SK-N-DZ (cell line): ENCODE results near the gene GRHL1.
A peak's percentile ranks its signal among the peaks of the same experiment; 100 is the strongest.

Source experiments
- DNase-seq: peaks from one replicate; pipeline ENCODE4 v3.0.0-alpha.2; 2015; ENCODE audit warnings: low spot score

GRHL1 gene

DNA sequence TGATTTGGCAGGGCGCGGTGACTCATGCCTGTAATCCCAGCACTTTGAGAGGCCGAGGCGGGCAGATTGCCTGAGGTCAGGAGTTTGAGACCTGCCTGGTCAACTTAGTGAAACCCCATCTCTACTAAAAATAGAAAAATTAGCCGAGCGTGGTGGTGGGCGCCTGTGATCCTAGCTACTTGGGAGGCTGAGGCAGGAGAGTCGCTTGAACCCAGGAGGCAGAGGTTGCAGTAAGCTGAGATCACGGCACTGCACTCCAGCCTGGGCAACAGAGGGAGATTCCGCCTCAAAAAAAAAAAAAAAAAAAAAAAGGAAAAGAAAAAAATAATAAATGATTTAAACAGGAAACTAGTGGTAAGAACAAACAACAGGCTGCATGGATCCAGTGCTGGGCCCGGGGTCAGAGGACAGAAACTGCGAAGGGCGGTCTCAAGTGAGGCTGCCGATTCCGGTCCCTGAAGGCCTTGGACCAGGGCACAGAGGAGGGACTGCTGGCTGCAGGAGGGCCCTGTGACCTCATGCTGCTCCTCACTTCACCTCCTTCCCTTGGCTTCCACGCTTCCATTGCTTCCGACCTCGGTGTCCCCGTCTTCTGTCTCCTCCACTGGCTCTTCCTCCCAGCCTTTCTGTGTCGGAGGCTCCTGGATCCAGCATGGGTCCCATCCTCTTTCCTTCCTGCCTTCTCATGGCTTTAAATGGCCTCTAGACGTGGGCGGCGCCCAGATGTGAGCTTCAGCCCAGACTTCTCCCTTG is 2.1 kb upstream of the GRHL1 start:
- DNase-seq: no peak

DNA sequence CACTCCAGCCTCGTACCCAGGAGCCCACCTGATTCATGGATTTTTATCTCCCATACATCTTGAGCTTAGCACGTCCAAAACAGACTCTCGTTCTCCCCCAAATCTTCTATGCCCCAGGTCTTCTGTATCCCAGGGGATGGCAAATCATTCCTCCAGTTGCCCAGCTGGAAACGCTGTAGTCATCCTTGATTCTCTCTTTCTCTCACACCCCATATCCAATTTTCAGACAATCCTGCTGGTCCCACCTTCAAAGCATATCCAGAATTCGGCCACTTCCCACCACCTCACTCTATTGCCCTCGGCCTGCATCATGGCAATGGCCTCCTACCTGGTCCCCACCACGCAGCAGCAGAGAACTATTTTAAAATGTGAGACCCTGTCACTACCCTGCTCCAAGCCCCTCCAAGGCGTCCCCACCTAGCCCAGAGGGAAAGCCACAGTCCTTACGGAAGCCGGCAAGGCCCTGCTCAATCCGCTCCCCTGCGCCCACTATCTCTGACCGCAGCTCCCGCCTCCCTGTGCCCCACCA is 1.4 kb upstream of the GRHL1 start:
- DNase-seq: no peak

DNA sequence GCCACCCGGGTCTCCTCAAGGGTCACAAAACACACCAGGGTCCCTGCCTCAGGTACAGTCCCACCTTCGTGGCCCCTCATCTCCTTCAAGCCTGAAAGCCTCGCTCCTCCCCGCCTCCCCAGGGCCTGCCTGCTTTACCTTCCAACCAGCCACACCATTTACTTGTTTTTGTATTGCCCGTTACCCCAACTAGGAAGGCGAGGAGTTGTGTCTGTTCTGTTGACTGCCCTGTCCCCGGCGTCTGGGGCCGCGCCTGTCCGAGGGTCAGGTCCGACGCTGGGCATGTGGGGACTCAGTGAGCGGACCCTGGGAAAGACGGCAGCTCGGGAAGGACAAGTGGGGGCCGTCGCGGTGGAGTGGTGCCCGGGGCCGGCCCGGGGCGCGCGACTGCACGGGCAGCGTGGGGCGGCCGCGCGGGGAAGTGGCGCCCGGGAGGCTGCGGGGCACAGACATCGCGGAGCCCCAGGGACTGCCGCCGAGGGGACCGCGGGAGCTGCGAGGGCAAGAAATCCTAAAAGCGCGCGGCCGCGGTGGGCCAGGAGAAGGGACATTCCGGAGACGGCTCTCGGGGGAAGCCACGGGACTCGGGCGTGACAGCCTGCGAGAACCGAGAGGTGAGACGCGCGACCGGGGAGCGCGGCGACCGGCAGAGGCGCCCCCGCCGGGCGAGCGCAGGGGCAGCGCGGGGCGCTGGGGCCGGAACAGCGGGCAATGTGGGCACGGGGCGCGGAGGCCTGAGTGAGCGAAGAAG is 797 bp upstream of the GRHL1 start:
- DNase-seq: peak; percentile 30

DNA sequence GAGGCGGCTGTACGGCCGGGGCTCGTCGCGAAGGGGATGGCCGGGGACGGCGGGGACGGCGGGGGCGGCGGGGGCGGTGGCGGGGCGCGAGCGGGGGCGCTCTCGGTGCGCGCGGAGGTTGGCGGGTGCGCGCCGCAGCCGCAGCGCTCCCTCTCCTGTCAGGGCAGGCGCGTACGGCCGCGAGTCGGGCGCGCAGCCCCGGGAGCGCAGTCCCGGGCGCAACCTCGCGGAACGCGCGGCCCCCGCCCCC is 296 bp upstream of the GRHL1 start:
- DNase-seq: no peak

DNA sequence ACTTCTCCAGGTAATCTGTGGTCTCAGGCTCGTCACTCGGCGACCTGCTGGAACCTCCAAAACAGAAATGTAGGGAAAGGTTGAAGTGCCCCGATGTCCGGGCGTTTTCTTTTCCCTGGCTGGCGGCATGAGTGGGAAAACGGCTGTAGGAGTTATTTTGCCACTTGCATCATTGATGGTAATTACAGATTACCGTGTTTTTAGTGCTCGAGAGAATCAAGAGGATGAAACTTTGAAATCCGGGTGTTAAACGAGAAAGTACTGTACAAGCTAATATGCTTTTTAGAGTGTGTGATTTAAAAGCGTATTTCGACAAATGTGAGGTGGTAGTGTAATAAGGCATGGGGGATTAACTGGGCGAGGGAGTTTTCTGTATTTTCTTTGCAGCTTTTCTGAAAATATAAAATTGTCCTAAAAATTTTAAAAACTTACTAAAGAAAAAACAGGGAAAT is 819 bp downstream of the GRHL1 start:
- no peak for DNase-seq

DNA sequence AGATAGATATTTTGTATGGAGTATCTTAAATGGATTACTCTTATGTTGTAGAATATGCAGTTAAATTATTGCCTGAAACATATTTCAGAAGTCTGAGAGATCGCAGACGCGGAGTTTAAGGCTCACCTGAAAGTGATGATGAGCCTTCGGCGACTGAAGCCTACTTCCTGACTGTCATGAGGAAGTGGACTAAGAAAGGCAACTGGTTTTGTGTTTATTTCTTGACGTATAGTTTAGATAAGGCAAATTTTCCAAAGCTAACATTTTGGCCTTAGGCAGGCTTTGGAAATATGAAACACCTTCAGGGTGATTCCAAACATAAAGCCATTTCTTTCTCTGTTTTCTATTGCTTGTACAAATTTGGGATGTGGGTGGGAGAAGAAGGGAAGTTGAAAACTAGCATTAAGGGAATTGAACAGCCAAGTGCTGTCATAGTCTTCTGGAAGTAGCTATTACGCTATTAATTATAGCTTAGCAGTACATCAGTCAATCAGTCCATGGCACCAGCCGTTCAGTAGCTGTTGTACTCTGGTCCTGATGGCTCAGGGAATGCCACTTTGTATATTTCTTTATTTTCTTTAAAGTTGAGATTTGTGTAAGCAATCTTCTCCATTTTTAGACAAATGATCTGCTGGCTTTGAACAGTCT is 1.5 kb downstream of the GRHL1 start:
- DNase-seq: no peak

DNA sequence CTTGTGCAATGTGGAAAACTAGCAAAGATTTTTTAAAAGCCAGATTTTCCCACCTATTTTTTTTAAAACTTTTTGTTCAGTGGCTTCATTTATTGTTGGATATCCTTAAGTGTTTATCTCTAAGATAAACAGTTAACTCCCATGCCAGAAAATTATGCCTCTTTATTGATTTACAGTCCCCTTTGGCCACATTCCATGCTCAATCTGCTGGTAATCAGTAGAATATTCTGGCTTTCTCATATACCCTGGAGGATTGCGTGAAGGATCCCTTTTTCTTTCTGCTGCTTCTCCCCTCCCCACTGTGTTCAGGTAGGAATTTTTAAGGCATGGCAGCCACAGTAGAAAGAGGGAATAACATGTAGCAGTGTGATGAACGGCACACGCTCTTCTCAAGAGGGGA is 2.6 kb downstream of the GRHL1 start:
- DNase-seq: no peak

DNA sequence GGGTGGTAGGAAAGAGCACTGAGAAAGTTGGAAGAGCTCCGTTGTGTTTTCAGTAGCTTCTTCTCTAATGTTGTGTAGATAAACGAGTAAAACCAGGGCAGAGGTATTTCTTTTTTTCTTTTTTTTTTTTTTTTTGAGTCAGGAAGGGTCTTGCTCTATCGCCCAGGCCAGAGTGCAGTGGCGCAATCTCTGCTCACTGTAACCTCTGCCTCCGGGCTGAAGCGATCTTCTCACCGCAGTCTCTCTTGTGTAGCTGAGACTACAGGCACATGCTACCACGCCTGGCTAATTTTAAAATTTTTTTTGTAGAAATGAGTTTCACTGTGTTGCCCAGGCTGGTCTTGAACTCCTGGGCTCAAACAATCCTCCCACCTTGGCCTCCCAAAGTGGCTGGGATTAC is 6.6 kb downstream of the GRHL1 start:
- DNase-seq: no peak

DNA sequence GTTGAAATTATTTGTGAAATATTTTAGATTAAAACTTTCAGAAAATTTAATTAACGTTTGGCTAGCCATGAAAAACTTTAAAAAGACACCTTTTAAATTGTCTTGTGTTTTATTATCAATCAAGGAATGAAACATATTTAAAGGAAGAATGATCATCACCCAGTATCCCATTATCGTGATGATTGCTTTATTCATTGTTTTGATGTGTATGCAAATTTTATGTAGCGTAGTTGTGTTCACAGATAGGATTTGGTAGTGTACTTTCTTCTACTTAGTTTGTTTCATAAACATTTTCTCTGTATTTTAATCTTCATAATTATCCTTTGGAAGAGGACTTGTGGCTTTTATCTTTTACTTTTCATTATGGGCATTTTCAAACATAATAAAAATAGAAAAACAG is 7.8 kb downstream of the GRHL1 start:
- no peak for DNase-seq

DNA sequence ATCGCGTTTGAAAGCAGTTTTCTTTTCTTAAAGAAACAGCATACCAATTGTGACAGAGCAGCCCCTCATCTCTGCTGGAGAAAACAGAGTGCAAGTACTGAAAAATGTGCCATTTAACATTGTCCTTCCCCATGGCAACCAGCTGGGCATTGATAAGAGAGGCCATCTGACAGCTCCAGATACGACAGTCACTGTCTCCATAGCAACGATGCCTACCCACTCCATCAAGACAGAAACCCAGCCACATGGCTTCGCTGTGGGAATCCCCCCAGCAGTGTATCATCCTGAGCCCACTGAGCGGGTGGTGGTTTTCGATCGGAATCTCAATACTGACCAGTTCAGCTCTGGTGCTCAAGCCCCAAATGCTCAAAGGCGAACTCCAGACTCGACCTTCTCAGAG is 9.5 kb downstream of the GRHL1 start:
- no peak for DNase-seq

DNA sequence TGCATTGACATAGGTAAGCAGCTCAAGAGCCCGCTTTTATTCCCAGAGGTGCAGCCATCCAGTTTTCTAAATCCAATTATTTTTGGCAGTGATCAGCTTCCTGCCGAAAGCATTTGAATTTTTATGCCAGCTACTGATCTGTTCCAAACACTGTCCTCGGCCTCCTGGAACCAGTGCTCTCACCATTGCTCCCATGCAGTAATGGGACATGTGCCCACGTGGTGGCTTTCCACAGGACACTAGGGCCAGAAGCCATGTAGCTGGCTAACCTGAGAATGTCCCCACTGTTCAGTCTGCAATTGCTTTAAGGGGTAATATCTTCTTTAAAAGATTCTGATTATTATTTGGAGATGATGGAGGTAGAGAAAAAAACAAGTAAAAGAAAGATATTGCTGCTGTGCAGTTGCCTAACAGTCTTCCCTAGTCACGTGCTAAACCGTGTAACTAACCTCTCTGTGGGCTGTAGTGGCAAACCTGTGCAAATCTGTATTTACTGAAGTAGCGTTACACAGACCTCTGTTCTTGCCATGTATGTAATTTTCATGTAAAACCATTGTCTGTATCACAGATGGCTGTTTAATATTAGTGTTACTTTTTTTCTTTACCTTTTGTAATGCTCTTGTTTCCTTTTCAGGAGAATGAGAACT is 13.0 kb downstream of the GRHL1 start:
- DNase-seq: no peak

DNA sequence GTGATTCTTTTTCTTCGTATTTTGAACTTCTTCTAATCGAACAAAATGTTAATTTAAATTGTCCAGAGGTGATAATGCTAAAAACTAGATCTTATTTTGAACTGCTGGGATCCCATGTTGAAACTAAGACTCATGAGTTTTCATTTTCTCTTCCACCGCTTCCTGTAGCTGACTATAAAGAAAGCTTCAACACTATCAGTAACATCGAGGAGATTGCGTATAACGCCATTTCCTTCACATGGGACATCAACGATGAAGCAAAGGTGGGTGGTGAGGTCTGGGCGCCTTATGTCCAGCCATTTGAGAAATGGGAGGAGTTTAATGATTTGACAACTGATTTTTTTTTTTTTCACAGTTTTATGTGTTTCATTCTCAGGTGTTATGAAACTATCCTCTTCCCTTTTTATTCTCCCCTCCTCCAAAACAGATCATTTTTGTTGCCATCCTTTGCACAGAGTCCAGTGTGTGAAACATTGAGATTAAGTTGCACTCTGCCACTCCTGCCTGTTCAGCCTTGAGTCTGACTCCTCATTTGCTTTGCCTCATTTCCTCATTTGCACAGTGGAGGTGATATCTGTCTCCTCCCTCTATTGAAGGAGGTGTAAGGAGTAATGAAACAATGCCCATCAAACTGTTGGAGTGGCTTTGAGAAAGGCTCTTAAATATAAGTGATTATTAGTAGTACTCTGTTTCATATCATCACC is 13.8 kb downstream of the GRHL1 start:
- no peak for DNase-seq

DNA sequence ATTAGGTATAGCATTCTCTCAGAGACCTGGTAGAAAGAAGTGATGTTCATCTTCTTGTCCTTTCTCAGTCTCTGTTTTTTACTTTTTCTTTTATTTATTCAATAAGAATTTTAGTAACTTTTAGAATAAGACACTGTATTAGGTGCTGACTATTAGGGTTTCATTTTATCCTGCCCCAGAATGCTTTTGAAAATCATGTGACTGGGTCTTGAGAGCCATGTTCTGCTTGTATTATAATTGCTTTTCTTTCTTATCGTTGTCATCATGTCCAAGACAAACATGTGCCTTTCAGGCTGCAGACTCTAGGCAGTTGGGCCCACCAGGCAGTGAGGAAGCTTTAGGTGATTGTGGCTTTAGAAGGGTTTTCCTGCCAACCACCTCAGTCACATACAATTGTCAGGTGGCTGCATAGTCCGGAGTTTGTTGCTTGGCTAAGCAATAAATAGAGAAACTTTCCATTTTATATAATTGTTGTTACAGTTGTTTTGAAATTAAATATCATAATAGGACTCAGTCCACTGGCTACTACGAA is 15.1 kb downstream of the GRHL1 start:
- DNase-seq: no peak

DNA sequence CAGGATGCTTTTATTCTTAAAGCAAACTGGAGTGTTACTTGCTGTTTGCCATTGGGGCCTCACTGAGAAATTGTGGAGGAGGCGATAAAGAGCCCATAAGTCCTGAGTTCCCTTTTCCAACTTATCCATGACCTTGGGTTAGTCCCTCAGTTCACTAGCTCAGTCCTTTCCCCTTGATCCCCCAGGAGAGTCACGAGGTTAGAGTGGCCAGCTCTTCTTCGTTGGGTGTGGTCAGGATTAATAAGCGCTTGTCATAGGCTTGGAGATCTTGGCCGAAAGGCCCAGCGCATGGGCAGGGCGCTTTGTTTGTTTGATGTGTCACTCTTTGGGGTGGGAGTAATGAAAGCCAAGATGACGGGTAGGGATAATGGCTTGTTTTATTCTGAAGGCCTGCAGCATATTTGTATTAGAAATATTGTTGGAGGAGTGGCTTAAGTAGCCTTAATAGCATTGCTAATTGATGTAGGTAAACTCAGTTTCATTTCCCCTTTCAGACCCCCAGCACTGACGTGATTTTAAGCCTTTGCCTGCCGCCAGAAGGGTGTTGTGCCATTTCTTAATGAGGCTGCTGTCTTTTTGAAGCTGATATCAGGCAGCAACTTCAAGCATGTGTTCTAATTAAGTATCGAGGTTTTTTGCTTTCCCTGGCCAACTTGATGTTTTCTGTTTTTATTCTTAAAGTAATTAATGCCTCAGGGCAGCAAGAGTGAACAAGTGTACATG is 15.7 kb downstream of the GRHL1 start:
- no peak for DNase-seq

DNA sequence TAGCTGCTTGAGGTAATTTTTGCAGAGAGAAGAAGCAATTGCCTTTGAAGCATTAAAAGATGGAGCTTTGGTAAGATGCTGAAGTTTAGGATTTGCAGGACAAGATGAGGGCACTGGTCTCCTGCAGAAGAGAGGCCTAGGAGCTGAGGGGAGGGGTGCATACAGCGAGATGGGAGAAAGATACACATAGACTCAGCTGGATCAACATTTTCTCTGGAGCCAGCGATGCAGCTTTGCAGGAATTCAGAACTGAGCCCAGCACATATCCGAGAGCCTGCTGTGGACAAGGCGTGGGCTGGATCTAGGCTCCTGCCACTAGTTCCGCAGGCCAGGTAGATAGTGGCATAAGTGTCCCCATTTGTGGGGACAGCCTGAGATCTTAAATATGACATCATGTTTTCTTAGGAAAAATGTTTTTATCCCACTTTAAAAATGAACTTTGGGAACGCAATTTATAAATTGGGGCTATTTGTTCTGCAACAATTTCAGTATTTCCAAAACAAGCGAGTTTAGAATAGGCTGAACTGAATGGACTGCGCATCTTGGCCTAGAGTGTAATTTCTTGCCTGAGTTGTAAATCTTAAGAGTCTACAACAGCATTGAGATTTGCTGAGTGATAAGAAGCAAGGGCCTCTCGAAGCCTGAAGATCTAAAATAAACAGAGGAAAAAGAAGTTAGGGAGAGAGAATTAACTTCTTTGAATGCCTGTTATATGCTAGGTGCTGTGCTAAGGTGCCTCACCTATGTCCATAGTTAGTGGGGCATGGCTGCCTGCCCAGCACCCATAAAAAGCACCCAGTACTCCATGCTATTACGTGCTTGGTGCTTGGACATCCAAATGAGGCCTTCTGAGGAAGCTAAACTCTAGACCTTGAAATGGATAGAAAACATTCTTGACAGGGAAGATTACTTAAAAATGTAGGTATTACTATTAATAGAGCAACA is 17.3 kb downstream of the GRHL1 start:
- DNase-seq: no peak

DNA sequence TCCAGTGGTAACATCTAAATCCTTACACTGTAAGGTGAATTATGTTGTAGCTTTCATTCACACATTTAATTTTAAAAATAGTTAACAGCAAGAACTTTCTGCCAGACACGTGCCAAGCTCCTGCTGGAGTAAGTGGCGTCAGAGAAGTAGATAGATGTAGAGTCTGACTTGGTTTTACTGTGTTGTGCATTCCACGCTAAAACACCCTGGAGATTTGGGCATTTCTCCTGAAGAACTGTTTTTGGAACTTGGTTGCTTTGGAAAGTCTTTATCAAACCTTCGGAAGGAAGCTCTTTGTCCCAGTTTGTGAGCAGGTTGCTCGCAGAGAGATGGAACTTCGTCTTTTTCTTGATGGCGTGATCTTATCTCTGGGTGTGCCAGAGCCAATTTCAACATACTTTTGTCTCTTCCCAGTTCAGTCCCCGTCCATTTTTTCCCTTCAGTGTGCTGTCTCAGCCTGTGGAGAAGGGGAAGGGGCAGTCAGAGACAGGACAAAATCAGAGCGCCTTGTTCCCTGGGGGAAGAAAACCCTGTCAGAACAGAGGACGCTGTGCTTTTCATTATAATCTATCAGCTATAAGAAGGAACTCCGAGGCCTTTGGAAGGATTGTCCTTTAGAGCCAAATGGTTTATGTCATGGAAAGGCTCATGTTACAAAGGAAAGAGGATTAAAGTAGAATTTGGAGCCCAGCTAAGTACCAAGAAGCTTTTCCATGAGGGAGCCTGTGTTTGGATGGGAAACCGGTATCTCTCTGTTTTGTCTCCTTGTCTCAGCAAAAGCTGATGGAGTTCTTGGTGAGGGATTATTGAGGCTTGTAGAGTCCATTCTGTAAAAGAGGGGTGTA is 18.9 kb downstream of the GRHL1 start:
- DNase-seq: peak; percentile 33

DNA sequence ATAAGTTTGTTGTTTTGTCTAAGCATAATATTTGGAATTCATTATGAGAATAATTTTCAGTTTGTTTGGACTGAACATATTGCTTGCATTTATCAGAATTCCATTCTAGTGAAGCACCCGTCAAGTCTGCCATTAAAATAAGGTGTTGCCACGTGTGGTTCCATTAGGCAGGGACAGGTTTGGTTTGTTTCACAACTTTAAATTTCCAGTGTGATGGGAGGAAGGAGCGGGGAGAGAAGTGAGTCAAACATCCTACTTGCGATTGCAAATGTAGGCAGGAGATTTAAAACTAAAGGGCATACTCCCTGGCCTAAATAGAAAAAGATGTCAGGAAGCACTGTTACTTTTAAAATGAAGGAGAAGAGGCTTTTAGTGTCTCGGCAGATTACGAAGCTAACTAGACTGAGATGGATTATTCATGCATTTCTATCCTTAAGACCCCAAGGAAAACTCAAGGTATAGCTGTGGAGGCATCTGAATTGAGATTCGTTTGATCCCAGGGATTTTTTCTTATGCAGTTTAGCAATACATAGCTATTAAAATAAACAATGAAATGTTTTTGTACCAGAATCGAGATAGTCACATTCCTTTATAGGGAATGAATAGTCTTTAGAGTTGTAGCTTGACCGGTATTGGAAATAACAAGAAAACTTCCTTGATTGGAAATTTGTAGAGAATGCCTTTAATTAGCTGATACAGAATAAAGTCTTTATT is 19.8 kb downstream of the GRHL1 start:
- DNase-seq: no peak

DNA sequence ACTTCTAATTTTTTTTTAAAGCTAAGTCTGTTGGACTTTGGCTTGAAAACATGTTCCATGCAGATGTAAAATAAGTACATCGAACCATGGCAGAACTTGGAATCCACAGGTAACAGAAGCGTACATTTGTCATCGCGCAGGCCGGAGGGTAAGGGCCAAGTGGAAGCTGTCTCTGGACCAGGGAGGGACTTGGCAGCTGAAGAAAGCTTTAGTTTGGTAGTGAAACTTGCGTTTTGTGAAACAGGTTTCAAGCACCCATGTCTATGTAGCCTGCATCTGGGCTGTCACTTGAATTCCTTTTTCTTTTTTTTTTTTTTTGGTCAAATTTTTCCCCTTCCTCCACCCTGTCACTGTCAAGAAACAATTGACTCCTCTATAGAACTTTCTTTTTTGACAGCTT is 20.4 kb downstream of the GRHL1 start:
- no peak for DNase-seq
